CMK (cell line): Measurements from ENCODE around the gene DCTN2.
"Not testable (repeated sequence)": the region's sequence is repeated elsewhere in the genome, so short reads cannot be mapped to it uniquely, and the experiment has no call there.

Experiments
- DNase-seq: peaks from one replicate; pipeline ENCODE4 v3.0.0-alpha.2; 2010; ENCODE audit warnings: low read depth

The DCTN2 gene

DNA sequence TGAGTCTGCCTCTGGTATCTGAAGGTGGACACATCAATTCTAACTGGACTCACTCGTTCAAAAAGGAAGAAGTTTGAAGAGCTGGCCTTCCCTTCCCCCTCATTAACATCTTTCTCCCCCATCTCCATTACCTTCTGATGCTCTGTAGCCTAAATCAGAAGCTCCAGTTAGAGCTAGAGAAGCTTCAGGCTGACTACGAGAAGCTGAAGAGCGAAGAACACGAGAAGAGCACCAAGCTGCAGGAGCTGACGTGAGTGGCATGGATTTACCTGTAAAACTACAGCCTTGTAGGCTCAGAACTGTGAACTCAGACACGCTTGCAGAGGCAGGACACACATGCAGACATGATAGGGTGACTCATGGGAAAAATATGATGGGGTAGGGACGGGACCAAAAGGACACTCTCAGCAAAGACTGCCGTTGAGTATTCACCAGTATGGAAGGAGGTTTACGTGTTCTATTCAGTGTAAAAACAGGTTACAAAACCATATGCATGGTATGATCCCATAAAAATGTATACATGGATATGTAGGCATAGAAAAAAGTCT, 29.7 kb upstream of the DCTN2 start:
- DNase-seq = no peak

GRCh38 chr12:57575771-57576612, 29.0 kb upstream of the DCTN2 start:
- DNase-seq = no peak

DNA sequence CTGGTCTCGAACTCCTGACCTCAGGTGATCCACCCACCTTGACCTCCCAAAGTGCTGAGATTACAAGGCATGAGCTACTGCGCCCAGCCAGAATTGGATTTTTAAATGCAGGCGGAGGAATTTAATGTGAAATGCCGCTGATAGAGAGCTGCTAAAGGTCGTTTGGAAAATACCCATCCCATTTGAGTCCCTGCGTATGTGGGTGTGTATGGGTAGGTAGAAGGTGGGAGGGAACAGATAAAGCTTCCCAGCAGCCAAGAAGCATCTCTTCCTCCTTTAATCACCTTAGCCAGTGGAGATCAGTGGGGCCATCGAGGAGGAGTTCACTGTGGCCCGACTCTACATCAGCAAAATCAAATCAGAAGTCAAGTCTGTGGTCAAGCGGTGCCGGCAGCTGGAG, 27.8 kb upstream of the DCTN2 start:
- no peak for DNase-seq

GRCh38 chr12:57571926-57572762, 25.2 kb upstream of the DCTN2 start:
- DNase-seq = no peak

GRCh38 chr12:57570438-57570837, 23.4 kb upstream of the DCTN2 start:
- not testable (repeated sequence) for DNase-seq

DNA sequence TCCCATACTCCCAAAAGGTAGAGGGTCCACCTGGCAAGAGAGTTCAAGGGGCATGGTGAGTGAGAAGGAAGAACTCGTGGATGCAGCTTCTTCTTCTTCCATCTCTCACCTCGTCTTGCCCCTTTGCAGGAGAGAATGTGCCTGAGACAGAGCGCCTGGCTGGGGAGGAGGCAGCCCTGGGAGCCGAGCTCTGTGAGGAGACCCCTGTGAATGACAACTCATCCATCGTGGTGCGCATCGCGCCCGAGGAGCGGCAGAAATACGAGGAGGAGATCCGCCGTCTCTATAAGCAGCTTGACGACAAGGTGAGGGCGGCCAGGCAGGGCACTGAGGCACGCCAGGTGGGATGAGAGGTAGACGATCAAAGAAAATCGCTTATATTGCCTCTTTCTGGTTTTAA, 22.9 kb upstream of the DCTN2 start:
- no peak for DNase-seq

- DNase-seq = no peak
These were observed 21.8 kb upstream of the DCTN2 start for GRCh38 chr12:57568838-57569237.

- DNase-seq = no peak
These were observed 17.3 kb upstream of the DCTN2 start for GRCh38 chr12:57564178-57564740.

- no peak for DNase-seq
These were observed 16.4 kb upstream of the DCTN2 start for GRCh38 chr12:57563358-57563757.

DNA sequence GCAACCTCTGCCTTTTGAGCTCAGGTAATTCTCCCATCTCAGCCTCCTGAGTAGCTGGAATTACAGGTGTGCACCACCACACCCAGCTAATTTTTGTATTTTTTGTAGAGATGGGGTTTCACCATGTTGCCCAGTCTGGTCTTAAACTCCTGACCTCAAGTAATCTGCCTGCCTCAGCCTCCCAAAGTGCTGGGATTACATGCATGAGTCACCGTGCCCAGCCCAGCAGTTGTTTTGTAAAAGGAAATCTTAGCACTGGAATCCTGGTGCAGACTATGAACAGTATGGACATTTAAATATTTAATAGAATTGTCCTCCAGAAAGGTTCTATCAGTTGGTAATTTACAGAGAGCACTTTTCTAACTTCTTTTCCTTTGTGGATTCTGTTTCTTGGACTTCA, 14.1 kb upstream of the DCTN2 start:
- not testable (repeated sequence) for DNase-seq

DNA sequence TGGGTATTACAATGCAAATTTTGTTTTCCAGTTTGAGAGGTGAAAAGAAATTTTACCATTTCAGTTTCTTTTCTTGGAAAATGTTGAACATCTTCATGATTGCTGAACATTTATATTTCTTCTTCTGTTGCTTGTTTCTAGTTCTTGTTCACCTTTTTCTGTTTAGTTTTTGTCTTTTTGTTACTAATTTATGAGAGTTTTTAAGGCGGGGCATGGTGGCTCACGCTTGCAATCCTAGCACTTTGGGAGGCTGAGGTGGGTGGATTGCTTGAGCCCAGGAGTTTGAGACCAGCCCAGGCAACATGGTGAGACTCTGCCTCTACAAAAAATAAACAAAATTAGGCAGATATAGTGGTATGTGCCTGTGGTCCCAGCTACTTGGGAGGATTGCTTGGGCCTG, 13.5 kb upstream of the DCTN2 start:
- no peak for DNase-seq

GRCh38 chr12:57558864-57559263, 11.9 kb upstream of the DCTN2 start:
- DNase-seq = no peak

DNA sequence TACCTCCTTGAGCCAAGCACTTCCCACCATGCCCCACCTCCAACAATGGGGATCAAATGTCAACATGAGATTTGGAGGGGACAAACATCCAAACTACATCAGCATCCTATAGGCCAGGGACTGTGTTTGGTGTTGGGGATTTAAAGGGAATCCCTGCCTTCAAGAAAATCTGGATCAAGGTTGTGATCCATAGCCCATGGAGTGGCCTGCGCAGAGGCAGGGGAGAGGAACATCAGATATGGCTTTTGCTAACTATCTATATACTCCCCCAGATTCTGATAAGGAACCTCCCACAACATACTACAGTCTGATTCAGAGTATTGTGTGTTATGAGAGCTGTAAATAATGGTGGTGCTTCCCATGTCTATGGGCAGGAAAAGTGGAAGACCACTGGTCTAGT, 7.9 kb upstream of the DCTN2 start:
- no peak for DNase-seq

DNA sequence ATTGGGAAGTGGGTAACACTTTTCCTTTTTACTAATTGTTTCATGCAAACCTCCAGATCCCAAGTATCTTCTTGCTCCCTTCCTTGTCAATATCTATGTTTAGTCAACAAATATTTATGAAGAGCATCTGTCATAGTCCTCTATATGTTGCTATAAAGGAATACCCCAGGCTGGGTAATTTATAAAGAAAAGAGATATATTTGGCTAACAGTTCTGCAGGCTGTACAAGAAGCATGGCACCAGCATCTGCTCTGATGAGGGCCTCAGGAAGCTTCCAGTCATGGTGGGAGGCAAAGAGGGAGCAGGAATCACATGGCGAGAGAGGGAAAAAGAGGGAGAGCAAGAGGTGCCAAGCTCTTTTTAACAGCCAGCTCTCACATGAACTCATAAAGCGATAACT, 7.5 kb upstream of the DCTN2 start:
- no peak for DNase-seq

DNA sequence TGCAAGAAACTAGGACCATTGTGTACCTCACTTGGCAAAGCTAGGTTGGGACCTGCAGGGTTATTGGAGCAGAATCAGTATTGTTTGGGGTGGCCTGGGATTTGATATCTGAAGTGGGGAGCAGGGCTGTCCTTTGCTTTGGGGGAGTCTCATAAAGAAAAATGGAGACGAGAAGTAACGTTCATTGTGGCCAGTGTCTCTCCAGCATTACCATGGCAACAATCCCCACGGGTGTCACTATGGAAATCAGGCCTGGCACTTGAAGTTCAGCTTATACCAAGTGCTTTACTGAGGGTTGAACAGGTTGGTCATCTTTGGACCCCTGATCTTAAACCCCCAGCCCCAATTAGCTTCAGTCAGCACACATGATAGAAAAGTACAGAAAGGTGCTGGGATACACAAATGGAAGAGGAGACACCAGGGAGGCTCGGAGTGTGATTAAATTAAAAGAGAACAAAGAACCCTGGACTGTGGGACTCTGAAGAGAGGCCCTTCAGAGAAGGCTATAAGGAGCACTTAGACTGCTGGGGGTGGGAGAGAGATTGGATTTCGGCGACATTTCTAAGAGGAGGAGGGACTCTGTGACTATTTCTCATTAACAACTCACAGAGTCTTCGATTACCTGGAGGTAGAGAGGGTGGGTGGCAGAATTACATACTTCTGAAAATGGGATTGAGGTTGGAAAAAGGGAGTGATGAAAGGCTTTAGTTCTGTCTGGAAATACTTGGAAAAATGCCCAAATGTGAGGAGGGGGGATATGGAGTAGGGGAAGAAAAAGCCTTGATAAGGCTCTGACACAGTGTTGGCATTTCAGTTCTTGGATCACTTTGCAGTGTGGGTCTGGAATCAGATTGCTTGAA, 6.6 kb upstream of the DCTN2 start:
- no peak for DNase-seq

DNA sequence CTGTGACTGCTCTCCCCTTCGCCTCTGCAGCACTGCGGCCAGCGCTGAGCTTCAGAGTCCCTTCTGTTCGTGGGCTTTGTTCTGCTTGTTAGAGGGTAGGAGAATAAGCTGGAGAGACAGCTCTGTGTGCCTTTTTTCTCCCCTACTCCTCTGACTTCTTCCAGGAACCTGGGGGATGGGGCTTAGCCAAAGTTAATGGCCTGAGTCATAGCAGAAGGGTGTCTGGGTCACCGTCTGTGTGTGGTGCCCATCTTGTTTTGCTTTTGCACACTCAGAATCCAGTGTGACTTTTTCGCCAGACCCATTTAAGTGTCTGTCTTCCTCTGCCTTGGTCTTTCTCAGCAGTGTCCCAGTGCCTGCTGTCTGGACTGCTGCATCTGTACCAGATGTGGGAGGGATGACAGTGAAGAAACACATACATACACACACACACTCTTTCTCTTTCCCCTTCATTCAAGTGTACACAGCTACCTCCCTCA, 5.9 kb upstream of the DCTN2 start:
- DNase-seq = no peak

DNA sequence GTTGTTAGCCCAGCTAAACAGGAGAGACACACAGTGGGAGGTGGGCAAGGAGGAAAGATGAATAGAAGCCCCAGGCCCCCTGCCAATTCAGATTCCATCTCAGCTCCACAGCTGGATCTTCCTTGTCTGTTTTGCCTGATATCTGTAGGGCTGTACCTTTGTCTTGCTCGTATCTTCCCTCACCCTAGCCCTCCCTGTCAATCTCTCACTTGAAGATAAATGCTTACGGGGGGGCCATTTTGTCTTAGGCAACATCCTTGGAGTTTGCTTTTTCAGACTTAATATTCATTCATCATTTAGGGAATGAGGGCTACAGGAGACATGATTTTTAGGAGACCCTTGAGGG, 5.3 kb upstream of the DCTN2 start:
- no peak for DNase-seq

DNA sequence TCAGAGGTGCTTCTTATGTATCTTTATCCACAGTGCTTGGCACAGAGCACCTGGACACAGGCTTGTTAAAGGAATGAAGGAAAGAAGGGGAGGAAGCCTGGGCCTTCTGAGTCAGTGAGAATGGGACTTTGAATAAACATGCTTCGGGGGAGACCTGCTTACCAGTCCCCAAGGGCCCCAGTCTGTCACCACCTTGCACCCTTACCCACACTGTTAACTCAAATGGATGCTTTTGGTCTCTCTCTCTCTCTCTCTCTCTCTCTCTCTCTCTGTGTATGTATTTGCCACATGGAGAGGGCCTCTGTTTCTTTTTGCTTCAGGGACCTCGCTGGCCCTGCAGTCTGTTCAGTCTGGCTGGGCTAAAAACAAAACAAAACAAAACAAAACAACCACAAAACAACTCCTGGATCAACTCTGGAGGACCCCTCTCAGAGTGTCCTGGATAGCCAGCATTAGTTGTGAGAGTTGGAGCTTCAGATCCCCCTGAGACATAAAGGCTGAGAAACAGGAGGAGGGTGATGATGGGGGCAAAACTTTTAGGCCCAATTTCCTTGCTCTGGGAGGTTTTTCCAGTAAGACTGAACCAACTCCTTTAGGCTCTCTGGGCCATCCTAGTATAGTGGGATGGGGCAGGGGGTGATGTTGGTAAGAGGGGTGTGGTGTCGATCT, 4.8 kb upstream of the DCTN2 start:
- DNase-seq = no peak

GRCh38 chr12:57550641-57551549, 3.9 kb upstream of the DCTN2 start:
- no peak for DNase-seq
